ENCODE measurements around the gene CDKAL1.

The CDKAL1 gene

GRCh38 chr6:20606831-20607230 is 72.6 kb downstream of the CDKAL1 start:
- no peak for TF ChIP-seq TEAD4 (IDR thresholded peaks at IDR 0.05)
- TF ChIP-seq EGR1 (IDR thresholded peaks at IDR 0.05): no peak
- TF ChIP-seq, protein P1, sequence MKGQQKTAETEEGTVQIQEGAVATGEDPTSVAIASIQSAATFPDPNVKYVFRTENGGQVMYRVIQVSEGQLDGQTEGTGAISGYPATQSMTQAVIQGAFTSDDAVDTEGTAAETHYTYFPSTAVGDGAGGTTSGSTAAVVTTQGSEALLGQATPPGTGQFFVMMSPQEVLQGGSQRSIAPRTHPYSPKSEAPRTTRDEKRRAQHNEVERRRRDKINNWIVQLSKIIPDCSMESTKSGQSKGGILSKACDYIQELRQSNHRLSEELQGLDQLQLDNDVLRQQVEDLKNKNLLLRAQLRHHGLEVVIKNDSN (IDR thresholded peaks at IDR 0.05): no peak
- TF ChIP-seq YY1 (IDR thresholded peaks at IDR 0.05; ENCODE audit: low read depth): no peak
- TF ChIP-seq FOXM1 (IDR thresholded peaks at IDR 0.05; ENCODE audit: borderline replicate concordance, low read depth): no peak
- TF ChIP-seq EP300 (IDR thresholded peaks at IDR 0.05; ENCODE audit: borderline replicate concordance): no peak
- TF ChIP-seq CEBPB (IDR thresholded peaks at IDR 0.05): no peak
- TF ChIP-seq RAD21 (IDR thresholded peaks at IDR 0.05; ENCODE audit: low read depth): no peak
- TF ChIP-seq, protein P2, sequence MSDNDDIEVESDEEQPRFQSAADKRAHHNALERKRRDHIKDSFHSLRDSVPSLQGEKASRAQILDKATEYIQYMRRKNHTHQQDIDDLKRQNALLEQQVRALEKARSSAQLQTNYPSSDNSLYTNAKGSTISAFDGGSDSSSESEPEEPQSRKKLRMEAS (IDR thresholded peaks at IDR 0.05): no peak
- no peak for TF ChIP-seq CREB1 (IDR thresholded peaks at IDR 0.05; ENCODE audit: low read depth)
- TF ChIP-seq NFIC (IDR thresholded peaks at IDR 0.05): no peak

GRCh38 chr6:20608356-20608755 is 74.1 kb downstream of the CDKAL1 start:
- no peak for TF ChIP-seq RAD21 (IDR thresholded peaks at IDR 0.05; ENCODE audit: low read depth)

DNA sequence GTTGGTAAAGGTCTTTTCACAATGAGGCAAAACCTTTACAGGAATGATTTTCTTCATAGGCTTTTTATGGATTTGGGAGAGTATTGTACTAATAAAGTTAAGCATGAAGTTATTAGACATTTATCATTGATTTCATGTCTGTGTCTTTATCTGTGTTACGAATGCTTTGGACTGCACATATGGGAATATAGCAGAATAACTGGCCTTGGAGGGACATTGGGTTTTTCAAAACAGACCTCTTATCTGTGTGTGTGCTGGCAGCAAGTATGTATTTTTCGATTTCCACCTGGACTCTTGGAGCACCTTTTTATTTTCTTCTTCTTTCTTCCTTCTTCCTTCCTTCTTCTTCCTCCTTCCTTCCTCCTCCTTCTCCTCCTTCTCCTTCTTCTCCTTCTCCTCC is 74.6 kb downstream of the CDKAL1 start:
- no peak for TF ChIP-seq CREB1 (IDR thresholded peaks at IDR 0.05; ENCODE audit: low read depth)
- TF ChIP-seq EP300 (IDR thresholded peaks at IDR 0.05; ENCODE audit: borderline replicate concordance): no peak
- TF ChIP-seq, protein P1 (IDR thresholded peaks at IDR 0.05): no peak
- TF ChIP-seq, protein P2 (IDR thresholded peaks at IDR 0.05): no peak
- no peak for TF ChIP-seq ZBTB7A (IDR thresholded peaks at IDR 0.05; ENCODE audit: low read depth)
- TF ChIP-seq TEAD4 (IDR thresholded peaks at IDR 0.05): no peak
- TF ChIP-seq TCF12 (IDR thresholded peaks at IDR 0.05; ENCODE audit: low read depth): no peak
- TF ChIP-seq EGR1 (IDR thresholded peaks at IDR 0.05): no peak
- no peak for TF ChIP-seq CEBPB (IDR thresholded peaks at IDR 0.05)
- TF ChIP-seq FOXM1 (IDR thresholded peaks at IDR 0.05; ENCODE audit: borderline replicate concordance, low read depth): no peak

GRCh38 chr6:20610636-20611370 is 76.5 kb downstream of the CDKAL1 start:
- TF ChIP-seq YY1 (IDR thresholded peaks at IDR 0.05; ENCODE audit: low read depth) (no peak), TAF1 (IDR thresholded peaks at IDR 0.05; ENCODE audit: low read depth) (no peak)

DNA sequence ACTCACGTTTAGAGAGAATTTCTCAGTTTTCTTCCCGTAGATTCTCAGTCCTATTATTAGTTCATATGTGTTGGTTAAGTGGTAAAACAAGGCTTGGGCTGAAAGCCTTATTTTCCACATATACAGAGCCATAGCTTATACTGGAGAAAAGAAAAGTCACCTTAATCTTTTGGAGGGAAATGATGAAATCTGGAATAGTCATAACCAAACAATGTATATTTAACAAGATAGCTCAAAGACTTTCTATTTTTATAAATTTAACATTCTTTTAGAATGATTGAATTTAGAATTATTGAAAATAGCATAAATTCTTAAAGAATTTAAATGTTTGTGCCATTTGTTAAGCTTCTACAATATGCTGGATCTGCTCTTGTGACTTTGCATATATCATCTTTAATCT is 85.8 kb downstream of the CDKAL1 start:
- TF ChIP-seq EP300 (IDR thresholded peaks at IDR 0.05; ENCODE audit: borderline replicate concordance) (no peak), EGR1 (IDR thresholded peaks at IDR 0.05) (no peak), YY1 (IDR thresholded peaks at IDR 0.05; ENCODE audit: low read depth) (no peak), CREB1 (IDR thresholded peaks at IDR 0.05; ENCODE audit: low read depth) (no peak), TAF1 (IDR thresholded peaks at IDR 0.05; ENCODE audit: low read depth) (no peak)
- TF ChIP-seq, protein P3, sequence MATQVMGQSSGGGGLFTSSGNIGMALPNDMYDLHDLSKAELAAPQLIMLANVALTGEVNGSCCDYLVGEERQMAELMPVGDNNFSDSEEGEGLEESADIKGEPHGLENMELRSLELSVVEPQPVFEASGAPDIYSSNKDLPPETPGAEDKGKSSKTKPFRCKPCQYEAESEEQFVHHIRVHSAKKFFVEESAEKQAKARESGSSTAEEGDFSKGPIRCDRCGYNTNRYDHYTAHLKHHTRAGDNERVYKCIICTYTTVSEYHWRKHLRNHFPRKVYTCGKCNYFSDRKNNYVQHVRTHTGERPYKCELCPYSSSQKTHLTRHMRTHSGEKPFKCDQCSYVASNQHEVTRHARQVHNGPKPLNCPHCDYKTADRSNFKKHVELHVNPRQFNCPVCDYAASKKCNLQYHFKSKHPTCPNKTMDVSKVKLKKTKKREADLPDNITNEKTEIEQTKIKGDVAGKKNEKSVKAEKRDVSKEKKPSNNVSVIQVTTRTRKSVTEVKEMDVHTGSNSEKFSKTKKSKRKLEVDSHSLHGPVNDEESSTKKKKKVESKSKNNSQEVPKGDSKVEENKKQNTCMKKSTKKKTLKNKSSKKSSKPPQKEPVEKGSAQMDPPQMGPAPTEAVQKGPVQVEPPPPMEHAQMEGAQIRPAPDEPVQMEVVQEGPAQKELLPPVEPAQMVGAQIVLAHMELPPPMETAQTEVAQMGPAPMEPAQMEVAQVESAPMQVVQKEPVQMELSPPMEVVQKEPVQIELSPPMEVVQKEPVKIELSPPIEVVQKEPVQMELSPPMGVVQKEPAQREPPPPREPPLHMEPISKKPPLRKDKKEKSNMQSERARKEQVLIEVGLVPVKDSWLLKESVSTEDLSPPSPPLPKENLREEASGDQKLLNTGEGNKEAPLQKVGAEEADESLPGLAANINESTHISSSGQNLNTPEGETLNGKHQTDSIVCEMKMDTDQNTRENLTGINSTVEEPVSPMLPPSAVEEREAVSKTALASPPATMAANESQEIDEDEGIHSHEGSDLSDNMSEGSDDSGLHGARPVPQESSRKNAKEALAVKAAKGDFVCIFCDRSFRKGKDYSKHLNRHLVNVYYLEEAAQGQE (IDR thresholded peaks at IDR 0.05; ENCODE audit: low read depth): no peak

DNA sequence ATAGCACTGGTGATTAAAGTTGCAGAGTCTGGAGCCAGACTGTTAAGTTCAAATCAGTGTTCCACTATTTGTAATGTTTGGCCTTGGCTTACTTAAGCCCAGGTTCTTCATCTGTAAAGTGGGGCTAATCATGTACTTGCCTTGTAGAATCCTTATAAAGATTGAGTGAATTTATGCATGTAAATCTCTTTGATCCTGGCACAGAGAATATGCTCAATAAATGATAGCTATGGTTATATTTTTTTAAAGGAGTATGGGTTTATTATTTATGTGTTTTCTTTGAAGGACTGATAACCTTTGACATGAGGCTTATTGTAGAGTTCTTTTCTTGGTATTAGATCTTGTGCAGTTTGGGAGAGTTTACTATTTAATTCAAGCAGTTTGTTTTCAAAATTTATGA is 89.5 kb downstream of the CDKAL1 start:
- TF ChIP-seq NFIC (IDR thresholded peaks at IDR 0.05): no peak
- TF ChIP-seq FOXM1 (IDR thresholded peaks at IDR 0.05; ENCODE audit: borderline replicate concordance, low read depth): no peak
- no peak for TF ChIP-seq ZBTB7A (IDR thresholded peaks at IDR 0.05; ENCODE audit: low read depth)

- TF ChIP-seq, protein P2 (IDR thresholded peaks at IDR 0.05): no peak
- TF ChIP-seq EP300 (IDR thresholded peaks at IDR 0.05; ENCODE audit: borderline replicate concordance): no peak
- TF ChIP-seq, protein P1 (IDR thresholded peaks at IDR 0.05): no peak
- no peak for TF ChIP-seq TCF12 (IDR thresholded peaks at IDR 0.05; ENCODE audit: low read depth)
- TF ChIP-seq NFIC (IDR thresholded peaks at IDR 0.05): no peak
- TF ChIP-seq ZBTB7A (IDR thresholded peaks at IDR 0.05; ENCODE audit: low read depth): no peak
- TF ChIP-seq YY1 (IDR thresholded peaks at IDR 0.05; ENCODE audit: low read depth): no peak
- no peak for TF ChIP-seq FOXM1 (IDR thresholded peaks at IDR 0.05; ENCODE audit: borderline replicate concordance, low read depth)
- no peak for TF ChIP-seq TAF1 (IDR thresholded peaks at IDR 0.05; ENCODE audit: low read depth)
- TF ChIP-seq CEBPB (IDR thresholded peaks at IDR 0.05): no peak
- TF ChIP-seq, protein P3 (IDR thresholded peaks at IDR 0.05; ENCODE audit: low read depth): no peak
- no peak for TF ChIP-seq RAD21 (IDR thresholded peaks at IDR 0.05; ENCODE audit: low read depth)
- no peak for TF ChIP-seq CREB1 (IDR thresholded peaks at IDR 0.05; ENCODE audit: low read depth)
- TF ChIP-seq EGR1 (IDR thresholded peaks at IDR 0.05): no peak
Measured at GRCh38 chr6:20626165-20626564, 91.9 kb downstream of the CDKAL1 start.
